ENCODE data around the gene HCRTR1.

DNA sequence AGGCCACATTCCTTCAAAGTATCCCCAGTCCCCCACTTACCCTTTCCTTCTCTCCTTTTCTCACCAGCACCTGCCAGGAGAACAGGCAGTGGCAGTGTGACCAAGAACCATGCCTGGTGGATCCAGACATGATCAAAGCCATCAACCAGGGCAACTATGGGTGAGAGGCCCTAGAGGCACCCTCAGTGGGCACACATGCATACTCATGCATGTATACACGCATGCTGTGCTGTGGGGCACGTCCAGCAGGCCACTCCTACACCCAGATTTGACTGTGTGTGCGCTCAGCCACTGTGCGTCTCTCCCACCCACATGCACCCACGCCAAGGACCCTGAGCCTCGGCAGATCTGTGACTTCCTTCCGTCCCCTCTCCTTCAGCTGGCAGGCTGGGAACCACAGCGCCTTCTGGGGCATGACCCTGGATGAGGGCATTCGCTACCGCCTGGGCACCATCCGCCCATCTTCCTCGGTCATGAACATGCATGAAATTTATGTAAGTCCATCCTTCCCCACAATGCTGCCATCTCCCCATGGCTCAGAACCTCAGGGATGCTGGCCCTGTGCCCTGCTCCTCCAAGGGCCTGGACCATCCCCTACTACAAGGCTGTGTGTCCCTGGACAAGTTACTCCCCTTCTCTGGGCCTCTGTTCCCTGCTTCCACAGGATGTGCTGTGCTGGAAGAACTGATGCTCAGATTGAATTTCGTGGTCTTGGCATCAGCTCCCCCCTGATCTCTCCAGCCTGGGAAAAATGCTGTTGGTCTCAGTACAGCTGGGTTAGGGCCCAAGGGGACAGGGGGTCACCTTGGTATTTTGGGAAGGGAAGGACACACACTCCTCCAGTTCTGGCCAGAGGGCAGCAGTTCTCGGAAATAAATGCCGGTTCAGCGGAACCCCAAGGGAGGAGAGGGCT is 34.2 kb upstream of the HCRTR1 start:
- TF ChIP-seq, protein P1, sequence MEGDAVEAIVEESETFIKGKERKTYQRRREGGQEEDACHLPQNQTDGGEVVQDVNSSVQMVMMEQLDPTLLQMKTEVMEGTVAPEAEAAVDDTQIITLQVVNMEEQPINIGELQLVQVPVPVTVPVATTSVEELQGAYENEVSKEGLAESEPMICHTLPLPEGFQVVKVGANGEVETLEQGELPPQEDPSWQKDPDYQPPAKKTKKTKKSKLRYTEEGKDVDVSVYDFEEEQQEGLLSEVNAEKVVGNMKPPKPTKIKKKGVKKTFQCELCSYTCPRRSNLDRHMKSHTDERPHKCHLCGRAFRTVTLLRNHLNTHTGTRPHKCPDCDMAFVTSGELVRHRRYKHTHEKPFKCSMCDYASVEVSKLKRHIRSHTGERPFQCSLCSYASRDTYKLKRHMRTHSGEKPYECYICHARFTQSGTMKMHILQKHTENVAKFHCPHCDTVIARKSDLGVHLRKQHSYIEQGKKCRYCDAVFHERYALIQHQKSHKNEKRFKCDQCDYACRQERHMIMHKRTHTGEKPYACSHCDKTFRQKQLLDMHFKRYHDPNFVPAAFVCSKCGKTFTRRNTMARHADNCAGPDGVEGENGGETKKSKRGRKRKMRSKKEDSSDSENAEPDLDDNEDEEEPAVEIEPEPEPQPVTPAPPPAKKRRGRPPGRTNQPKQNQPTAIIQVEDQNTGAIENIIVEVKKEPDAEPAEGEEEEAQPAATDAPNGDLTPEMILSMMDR (conservative IDR thresholded peaks at IDR 0.05): no peak
- no peak for TF ChIP-seq ZFX (IDR thresholded peaks at IDR 0.05)
